PC-9 (cell line): ENCODE measurements around the gene WFIKKN2. TPM values are rescaled to one million over a fixed set of nuclear protein-coding genes. Genes with fewer than 3 reads are reported as not detected.
"Not testable (repeated sequence)": the region's sequence is repeated elsewhere in the genome, so short reads cannot be mapped to it uniquely, and the experiment has no call there.

Experiments
- BruUV-seq: library from RNA; stranded (reverse); fragments of 400-500 nt; replicated peaks from 2 replicates; lab custom pipeline; 2021; lab: Mats Ljungman, UMichigan
- CTCF ChIA-PET: fragments of 300-600 bp; sonication (Branson Sonifier 250); formaldehyde crosslinking; loops from one replicate; lab custom pipeline; 2022; ENCODE audit warnings: antibody characterized with exemption; lab: Charles Lee
- POLR2A ChIA-PET: fragments of 300-600 bp; sonication (Branson Sonifier 250); formaldehyde crosslinking; loops from one replicate; lab custom pipeline; 2022; ENCODE audit warnings: antibody characterized with exemption; ENCODE audit not compliant: unreplicated experiment; lab: Charles Lee
- DNase-seq, 2 experiments: peaks; one replicate each; pipeline versions ENCODE4 v3.0.0 to v3.0.0-alpha.2; 2015 to 2022; ENCODE audit warnings: mixed read lengths in 1 of 2
- H2AFZ ChIP-seq: fragments of 200-600 bp; sonication (generic); 2 replicates; pipeline ENCODE4 v1.8.1; 2017; ENCODE audit warnings: antibody characterized with exemption
- H3F3A ChIP-seq: fragments of 200-600 bp; sonication (generic); 2 replicates; pipeline ENCODE4 v1.8.1; 2017; ENCODE audit warnings: antibody characterized with exemption, mild to moderate bottlenecking, low read depth; ENCODE audit not compliant: insufficient read depth
- H3K27ac ChIP-seq: fragments of 200-600 bp; sonication (generic); 2 replicates; pipeline ENCODE4 v1.6.1; 2016; ENCODE audit warnings: mixed run types
- H3K27me3 ChIP-seq: fragments of 200-600 bp; sonication (generic); 2 replicates; pipeline ENCODE4 v1.6.1; 2016; ENCODE audit warnings: low read depth, mixed run types; ENCODE audit not compliant: insufficient read depth
- H3K36me3 ChIP-seq: fragments of 200-600 bp; sonication (generic); 2 replicates; pipeline ENCODE4 v1.6.1; 2016; ENCODE audit warnings: low read depth, mixed run types
- H3K4me1 ChIP-seq: fragments of 200-600 bp; sonication (generic); replicated peaks from 2 replicates; pipeline ENCODE4 v1.6.1; 2016; ENCODE audit warnings: mixed run types; ENCODE audit not compliant: insufficient read depth
- H3K4me2 ChIP-seq: fragments of 200-600 bp; sonication (generic); 2 replicates; pipeline ENCODE4 v1.6.1; 2017; ENCODE audit warnings: mixed run types
- H3K4me3 ChIP-seq: fragments of 200-600 bp; sonication (generic); 2 replicates; pipeline ENCODE4 v1.6.1; 2016; ENCODE audit warnings: mixed run types
- H3K79me2 ChIP-seq: fragments of 200-600 bp; sonication (generic); 2 replicates; pipeline ENCODE4 v1.6.1; 2017; ENCODE audit warnings: low read depth, mixed run types
- H3K9me2 ChIP-seq: fragments of 200-600 bp; sonication (generic); 2 replicates; pipeline ENCODE4 v1.8.1; 2017; ENCODE audit warnings: mild to moderate bottlenecking; ENCODE audit not compliant: insufficient read depth
- H3K9me3 ChIP-seq: fragments of 200-600 bp; sonication (generic); 2 replicates; pipeline ENCODE4 v1.8.1; 2016; ENCODE audit warnings: low read depth; ENCODE audit not compliant: insufficient read depth
- H4K20me1 ChIP-seq: fragments of 200-600 bp; sonication (generic); 2 replicates; pipeline ENCODE4 v1.8.1; 2017; ENCODE audit not compliant: insufficient read depth
- CTCF ChIP-seq: fragments of 200-600 bp; sonication (generic); conservative IDR thresholded peaks from 2 replicates; pipeline ENCODE4 v1.6.1; 2017; ENCODE audit warnings: mixed run types, antibody characterized with exemption, mild to moderate bottlenecking, moderate library complexity
- EZH2 ChIP-seq: fragments of 200-600 bp; sonication (generic); IDR thresholded peaks from 2 replicates; pipeline ENCODE4 v1.8.0; 2017; ENCODE audit warnings: antibody characterized with exemption, low read depth
- intact Hi-C: fragments of 100-400 bp; cut with micrococcal nuclease; formaldehyde crosslinking; loops from one replicate; pipeline ENCODE4 v1.10.0; 2022; ENCODE audit not compliant: unreplicated experiment
- total RNA-seq: library from RNA; stranded (reverse); gene quantifications from 2 replicates; pipeline ENCODE4 v1.2.3, GENCODE V29; 2021

Gene WFIKKN2
- total RNA-seq, 1 experiment from 2014 or later, result not detected

DNA sequence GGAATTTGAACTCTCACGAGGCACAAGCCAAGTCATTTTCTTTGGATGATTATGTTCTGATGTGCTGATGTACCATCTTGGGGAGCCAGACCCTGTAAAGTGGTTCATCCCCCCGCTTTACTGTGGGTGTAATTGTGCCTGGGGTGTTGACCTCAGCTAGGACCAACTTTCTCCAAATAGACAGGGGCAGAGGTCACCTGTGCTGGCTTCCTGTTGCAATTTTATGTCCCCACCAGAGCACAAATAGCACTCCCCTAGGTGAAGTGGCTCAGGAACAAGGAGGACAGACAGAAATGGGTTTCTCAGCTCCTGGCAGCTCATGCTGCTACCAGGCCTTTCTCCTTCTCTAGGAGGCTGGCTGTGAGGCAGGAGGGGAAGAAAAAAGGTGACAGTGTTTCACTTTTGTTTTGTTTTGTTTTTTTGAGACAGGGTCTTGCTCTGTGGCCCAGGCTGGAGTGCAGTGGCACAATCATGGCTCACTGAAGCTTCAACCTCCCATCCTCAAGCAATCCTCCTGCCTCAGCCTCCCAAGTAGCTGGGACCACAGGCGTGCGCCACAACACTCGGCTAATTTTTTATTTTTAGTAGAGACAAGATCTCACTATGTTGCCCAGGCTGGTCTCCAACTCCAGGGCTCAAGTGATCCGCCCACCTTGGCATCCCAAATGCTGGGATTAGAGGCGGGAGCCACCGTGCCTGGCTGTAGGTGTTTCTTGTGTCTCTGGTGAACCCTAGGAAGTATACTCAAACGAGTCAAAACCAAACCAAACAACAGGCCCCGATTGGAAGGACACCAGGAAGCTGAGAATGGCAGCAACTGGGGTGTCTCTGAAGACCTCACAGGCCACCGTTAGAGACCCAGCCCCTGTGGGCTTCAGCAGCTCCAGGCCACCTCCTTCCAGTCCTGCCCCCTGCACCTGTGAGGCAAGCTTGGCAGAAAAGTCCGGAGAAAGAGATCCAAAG is 32.5 kb upstream of the WFIKKN2 start:
- no peak overlapping the region for H3K27ac ChIP-seq

GRCh38 chr17:50803676-50804075 is 31.7 kb upstream of the WFIKKN2 start:
- Histone ChIP-seq H3K9me2 (no peaks in the 10 kb centered on the region), H3F3A (no peaks in the 10 kb centered on the region; the same call in 1 of the 2 replicates), H2AFZ (no peak overlapping the region), H3K9me3 (no peaks in the 10 kb centered on the region), H3K27ac (no peak overlapping the region), H3K4me3 (no peak overlapping the region), H3K36me3 (no peaks in the 10 kb centered on the region), H3K27me3 (no peaks in the 10 kb centered on the region), H4K20me1 (no peaks in the 10 kb centered on the region), H3K79me2 (no peaks in the 10 kb centered on the region), H3K4me1 (no peaks in the 10 kb centered on the region), H3K4me2 (no peak overlapping the region)
- ChIA-PET POLR2A (no interaction called here), CTCF (no interaction called here)
- TF ChIP-seq EZH2, result no peak
- no peak for TF ChIP-seq CTCF
- intact Hi-C loops, result no loop called here
- no TSS peak for BruUV-seq
- DNase-seq, result no peak

More for the DNA sequence above, 32.5 kb upstream of the WFIKKN2 start:
- CTCF ChIA-PET, result no interaction called here
- Histone ChIP-seq H2AFZ (no peak overlapping the region), H3K9me3 (no peaks in the 10 kb centered on the region), H3F3A (no peaks in the 10 kb centered on the region; the same call in 1 of the 2 replicates), H3K27me3 (no peaks in the 10 kb centered on the region), H3K79me2 (no peaks in the 10 kb centered on the region), H3K36me3 (no peaks in the 10 kb centered on the region), H3K9me2 (no peaks in the 10 kb centered on the region), H4K20me1 (no peaks in the 10 kb centered on the region), H3K4me3 (no peak overlapping the region), H3K4me1 (no peaks in the 10 kb centered on the region), H3K4me2 (no peak overlapping the region)
- BruUV-seq, result no TSS peak
- TF ChIP-seq EZH2, result no peak
- no peak for DNase-seq
- POLR2A ChIA-PET, result no interaction called here
- intact Hi-C loops, result no loop called here

- DNase-seq, H3K27me3 ChIP-seq, POLR2A ChIA-PET, H3K9me2 ChIP-seq, BruUV-seq, H3K79me2 ChIP-seq, H3K4me3 ChIP-seq, H3K9me3 ChIP-seq, H3K4me1 ChIP-seq, H3F3A ChIP-seq, H3K27ac ChIP-seq, H2AFZ ChIP-seq, CTCF ChIA-PET, H4K20me1 ChIP-seq, intact Hi-C loops, H3K36me3 ChIP-seq, H3K4me2 ChIP-seq: not testable (repeated sequence)
These were observed 30.5 kb upstream of the WFIKKN2 start for GRCh38 chr17:50804749-50805475.

GRCh38 chr17:50805486-50805885 is 29.9 kb upstream of the WFIKKN2 start:
- H3K4me2 ChIP-seq, result no peak overlapping the region
- no peak for TF ChIP-seq CTCF
- no peaks in the 10 kb centered on the region for H3K9me3 ChIP-seq
- H2AFZ ChIP-seq, result no peak overlapping the region
- no peaks in the 10 kb centered on the region for H3K36me3 ChIP-seq
- no peak for DNase-seq
- ChIA-PET CTCF (no interaction called here), POLR2A (no interaction called here)
- H3K4me1 ChIP-seq, result no peaks in the 10 kb centered on the region
- no peaks in the 10 kb centered on the region for H4K20me1 ChIP-seq
- H3K4me3 ChIP-seq, result no peak overlapping the region
- no peaks in the 10 kb centered on the region for H3K9me2 ChIP-seq
- H3K79me2 ChIP-seq, result no peaks in the 10 kb centered on the region
- BruUV-seq, result no TSS peak
- H3F3A ChIP-seq, result no peaks in the 10 kb centered on the region; the same call in 1 of the 2 replicates
- no peak overlapping the region for H3K27ac ChIP-seq
- intact Hi-C loops, result no loop called here
- H3K27me3 ChIP-seq, result no peaks in the 10 kb centered on the region
